ENCODE measurements around the gene PROCA1. TPM values are rescaled to one million over a fixed set of nuclear protein-coding genes. Genes with fewer than 3 reads are reported as not detected.

The PROCA1 gene
- total and polyA plus RNA-seq, 2 of the 13 experiments (the other 11 are each of a cell fraction or from before 2014, with no cell fraction given) = 0.73 to 1.5 TPM

- no peak for TF ChIP-seq SNAPC4 (CRISPR knock-in tag; IDR thresholded peaks at IDR 0.05)
- TF ChIP-seq, protein P1, sequence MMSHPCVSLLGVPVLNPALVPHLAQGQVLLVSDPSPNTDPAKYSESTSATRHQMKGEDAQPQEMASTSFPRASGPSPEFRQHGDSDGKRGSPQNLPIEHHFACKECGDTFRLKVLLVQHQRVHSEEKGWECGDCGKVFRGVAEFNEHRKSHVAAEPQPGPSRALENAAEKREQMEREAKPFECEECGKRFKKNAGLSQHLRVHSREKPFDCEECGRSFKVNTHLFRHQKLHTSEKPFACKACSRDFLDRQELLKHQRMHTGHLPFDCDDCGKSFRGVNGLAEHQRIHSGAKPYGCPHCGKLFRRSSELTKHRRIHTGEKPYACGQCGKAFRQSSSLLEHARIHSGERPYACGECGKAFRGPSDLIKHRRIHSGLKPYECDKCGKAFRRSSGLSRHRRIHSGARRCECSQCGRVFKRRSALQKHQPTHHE (CRISPR knock-in tag; IDR thresholded peaks at IDR 0.05; ENCODE audit: borderline replicate concordance) = no peak
- TF ChIP-seq ZBTB43 (CRISPR knock-in tag; conservative IDR thresholded peaks at IDR 0.05) = no peak
- TF ChIP-seq ZNF343 (CRISPR knock-in tag; IDR thresholded peaks at IDR 0.05) = peak; percentile 75; the same call in 1 of the 2 replicates
- no peak for TF ChIP-seq RARG (CRISPR knock-in tag; IDR thresholded peaks at IDR 0.05; ENCODE audit: low read depth)
- peak; percentile 83 for TF ChIP-seq YY1 (IDR thresholded peaks at IDR 0.05; ENCODE audit: insufficient read depth, insufficient replicate concordance, low read depth, low read length)
- no peak for TF ChIP-seq NFAT5 (CRISPR knock-in tag; IDR thresholded peaks at IDR 0.05)
- TF ChIP-seq PAF1 (CRISPR knock-in tag; IDR thresholded peaks at IDR 0.05) = no peak
- no peak for TF ChIP-seq ZNF354B (CRISPR knock-in tag; IDR thresholded peaks at IDR 0.05)
- TF ChIP-seq RBFOX2 (IDR thresholded peaks at IDR 0.05; ENCODE audit: low read depth, low read length) = peak; percentile 90
- TF ChIP-seq, protein P2, sequence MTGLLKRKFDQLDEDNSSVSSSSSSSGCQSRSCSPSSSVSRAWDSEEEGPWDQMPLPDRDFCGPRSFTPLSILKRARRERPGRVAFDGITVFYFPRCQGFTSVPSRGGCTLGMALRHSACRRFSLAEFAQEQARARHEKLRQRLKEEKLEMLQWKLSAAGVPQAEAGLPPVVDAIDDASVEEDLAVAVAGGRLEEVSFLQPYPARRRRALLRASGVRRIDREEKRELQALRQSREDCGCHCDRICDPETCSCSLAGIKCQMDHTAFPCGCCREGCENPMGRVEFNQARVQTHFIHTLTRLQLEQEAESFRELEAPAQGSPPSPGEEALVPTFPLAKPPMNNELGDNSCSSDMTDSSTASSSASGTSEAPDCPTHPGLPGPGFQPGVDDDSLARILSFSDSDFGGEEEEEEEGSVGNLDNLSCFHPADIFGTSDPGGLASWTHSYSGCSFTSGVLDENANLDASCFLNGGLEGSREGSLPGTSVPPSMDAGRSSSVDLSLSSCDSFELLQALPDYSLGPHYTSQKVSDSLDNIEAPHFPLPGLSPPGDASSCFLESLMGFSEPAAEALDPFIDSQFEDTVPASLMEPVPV (CRISPR knock-in tag; IDR thresholded peaks at IDR 0.05) = 0 out of 2 replicates have a peak, but pooled peaks have one; percentile 11
- 0 out of 2 replicates have a peak, but pooled peaks have one; percentile 11 for TF ChIP-seq ZNF652 (CRISPR knock-in tag; IDR thresholded peaks at IDR 0.05; ENCODE audit: borderline replicate concordance, low read depth)
These were observed 49.8 kb downstream of the PROCA1 start, which contains the start of the genes SDF2 and SUPT6H (continued) for GRCh38 chr17:28661635-28662526.

Measured in HepG2 (cell line).